Gastroesophageal sphincter (tissue), 3 donors: Measurements from ENCODE around the gene HDLBP.

ENCODE experiments used
- CTCF ChIP-seq, 4 experiments: fragments of 200-600 bp in 2 of 4; fragments of 450-650 bp in 2 of 4; sonication (generic) in 1 of 4; IDR thresholded peaks; one replicate each; pipeline ENCODE4 v1.5.1; 2017 to 2019; ENCODE audit warnings: antibody characterized with exemption in 4 of 4, mild to moderate bottlenecking in 2 of 4, moderate library complexity in 2 of 4
- EP300 ChIP-seq: sonication (generic); formaldehyde crosslinking; IDR thresholded peaks from one replicate; pipeline ENCODE4 v1.6.1; 2017; ENCODE audit warnings: antibody characterized with exemption, mild to moderate bottlenecking
- POLR2A ChIP-seq, 2 donors: fragments of 450-650 bp; IDR thresholded peaks; one replicate each; pipeline ENCODE4 v1.6.1; 2017; ENCODE audit warnings: antibody characterized with exemption in 2 of 2, mild to moderate bottlenecking in 2 of 2, moderate library complexity in 1 of 2

GRCh38 chr2:241329669-241330615, 14.5 kb upstream of the HDLBP start:
- no peak for TF ChIP-seq CTCF (IDR thresholded peaks at IDR 0.05)
- no peak for TF ChIP-seq POLR2A (IDR thresholded peaks at IDR 0.05)
- no peak for TF ChIP-seq EP300
